ENCODE measurements around the gene TMEM120B.

TMEM120B gene

DNA sequence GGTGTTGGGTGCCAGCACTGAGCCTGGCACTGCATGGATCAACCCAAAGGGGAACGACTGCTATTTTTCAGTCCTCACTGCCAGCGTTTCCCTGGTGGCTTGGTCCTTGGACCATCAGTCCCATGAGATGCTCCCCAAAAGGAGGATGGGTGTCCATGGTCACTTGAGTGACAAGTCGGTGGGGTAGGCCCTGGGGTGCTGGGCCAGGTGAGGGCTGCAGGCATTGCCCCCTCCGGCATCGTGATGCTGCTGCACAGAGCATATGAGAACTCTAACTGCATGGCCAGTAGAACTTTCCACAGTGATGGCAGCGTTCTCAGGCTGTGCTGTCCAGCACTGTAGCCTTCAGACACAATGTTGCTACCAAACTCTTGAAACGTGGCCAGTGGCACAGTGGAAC lies 107.5 kb downstream of the TMEM120B start:
- DNase-seq, result no peak

DNA sequence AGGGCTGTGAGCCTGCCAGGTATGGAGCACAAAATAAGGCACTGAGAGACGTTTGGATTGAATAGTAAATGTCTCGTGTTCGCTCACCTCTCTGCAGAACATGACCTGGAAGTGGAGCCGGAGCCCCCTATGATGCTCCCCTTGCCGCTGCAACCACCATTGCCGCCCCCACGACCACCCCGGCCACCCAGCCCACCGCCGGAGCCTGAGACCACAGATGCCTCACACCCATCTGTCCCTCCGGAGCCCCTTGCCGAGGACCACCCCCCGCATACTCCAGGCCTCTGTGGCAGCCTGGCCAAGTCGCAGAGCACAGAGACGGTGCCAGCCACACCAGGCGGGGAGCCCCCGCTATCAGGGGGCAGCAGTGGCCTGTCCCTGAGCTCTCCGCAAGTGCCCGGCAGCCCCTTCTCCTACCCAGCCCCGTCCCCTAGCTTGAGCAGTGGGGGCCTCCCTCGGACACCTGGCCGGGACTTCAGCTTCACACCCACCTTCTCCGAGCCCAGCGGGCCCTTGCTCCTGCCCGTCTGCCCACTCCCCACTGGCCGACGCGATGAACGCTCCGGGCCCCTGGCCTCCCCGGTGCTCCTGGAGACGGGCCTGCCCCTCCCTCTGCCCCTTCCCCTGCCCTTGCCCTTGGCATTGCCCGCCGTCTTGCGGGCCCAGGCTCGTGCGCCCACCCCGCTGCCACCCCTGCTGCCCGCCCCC lies 110.0 kb downstream of the TMEM120B start:
- no peak for DNase-seq

DNA sequence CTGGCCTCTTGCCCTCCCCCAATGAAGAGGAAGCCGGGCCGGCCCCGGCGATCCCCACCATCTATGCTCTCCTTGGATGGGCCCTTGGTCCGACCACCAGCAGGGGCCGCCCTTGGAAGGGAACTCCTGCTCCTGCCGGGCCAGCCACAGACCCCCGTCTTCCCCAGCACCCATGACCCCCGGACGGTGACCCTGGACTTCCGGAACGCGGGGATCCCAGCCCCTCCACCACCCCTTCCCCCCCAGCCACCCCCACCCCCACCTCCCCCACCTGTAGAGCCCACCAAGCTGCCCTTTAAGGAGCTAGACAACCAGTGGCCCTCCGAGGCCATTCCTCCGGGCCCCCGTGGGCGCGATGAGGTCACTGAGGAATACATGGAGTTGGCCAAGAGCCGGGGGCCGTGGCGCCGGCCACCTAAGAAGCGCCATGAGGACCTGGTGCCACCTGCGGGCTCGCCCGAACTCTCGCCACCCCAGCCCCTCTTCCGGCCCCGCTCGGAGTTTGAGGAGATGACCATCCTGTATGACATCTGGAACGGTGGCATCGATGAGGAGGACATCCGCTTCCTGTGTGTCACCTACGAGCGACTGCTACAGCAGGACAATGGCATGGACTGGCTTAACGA lies 110.7 kb downstream of the TMEM120B start:
- no peak for DNase-seq

DNA sequence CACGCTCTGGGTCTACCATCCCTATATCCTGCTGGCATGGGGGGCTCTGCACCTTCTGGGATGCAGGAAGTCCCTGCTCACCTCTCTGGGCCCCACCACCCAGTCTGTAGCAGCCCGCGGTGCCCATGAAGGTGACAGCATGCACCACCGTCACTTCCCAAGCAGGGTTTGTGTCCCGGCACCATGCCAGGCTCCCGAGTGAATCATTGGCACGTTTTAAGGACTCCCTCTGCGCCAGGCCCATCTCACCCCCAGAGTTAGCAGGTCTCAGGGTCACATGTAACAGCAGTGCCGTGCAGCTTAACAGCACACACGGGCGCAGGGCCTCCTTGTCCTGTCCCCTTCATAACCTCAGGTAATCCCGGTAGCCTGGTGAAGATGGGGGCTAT lies 111.2 kb downstream of the TMEM120B start:
- no peak for DNase-seq

DNA sequence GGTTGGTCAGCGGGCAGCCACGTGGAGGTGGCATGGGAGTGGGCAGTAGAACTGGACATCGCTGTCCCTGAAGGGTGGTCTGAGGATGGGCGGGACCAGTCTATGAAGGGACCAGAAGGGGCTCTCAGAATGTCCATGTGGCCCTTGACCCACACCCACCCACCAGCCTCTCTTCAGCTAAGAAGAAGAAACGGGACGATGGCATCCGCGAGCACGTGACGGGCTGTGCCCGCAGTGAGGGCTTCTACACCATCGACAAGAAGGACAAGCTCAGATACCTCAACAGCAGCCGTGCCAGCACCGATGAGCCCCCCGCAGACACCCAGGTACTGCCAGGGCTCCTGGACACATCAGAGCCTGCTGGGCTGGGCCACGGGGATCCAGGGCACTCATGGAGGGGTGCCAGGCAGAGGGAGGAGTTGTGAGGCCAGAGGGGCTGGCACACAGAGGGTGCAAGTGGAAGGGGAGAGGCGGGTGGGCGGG lies 112.5 kb downstream of the TMEM120B start:
- no peak for DNase-seq

DNA sequence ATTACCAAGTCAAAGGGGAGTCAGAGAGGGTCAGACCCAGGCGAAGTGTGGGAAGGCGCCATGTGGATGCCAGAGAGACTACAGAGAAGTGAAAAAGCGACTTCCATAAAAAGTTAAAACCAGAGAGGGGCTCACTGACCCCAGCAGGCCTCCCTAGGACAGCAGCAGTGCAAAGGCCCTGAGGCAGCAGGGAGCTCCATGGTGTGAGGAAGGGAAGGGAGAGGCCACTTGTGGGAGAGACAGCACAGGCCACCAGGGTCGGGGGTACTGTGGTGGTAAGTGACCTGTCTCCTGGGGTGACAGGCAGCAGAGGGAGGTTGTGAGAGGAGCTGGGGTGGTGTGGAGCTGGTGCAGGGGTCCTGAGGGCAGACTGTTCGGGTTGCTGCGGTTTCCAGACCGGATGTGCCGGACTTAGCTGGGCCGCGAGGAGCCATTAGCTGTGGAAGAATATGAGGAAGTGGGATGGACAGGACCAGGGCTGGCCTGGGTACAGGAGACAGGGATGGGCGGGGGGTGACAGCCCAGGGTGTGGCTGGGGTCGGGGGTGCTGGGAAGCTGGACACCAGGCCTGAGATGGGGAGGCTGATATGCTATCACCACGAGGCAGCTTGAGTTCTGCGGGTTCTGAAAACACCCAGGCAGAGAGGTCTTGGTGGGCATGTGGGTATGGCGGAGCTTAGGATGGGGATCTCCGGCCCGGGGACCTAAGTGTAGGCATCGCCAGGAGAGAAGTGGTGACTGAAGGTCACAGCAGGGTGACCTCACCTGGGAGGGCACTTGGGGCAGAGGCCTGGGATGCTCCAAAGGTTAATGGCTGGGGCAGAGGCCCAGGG lies 114.0 kb downstream of the TMEM120B start:
- DNase-seq, result no peak

DNA sequence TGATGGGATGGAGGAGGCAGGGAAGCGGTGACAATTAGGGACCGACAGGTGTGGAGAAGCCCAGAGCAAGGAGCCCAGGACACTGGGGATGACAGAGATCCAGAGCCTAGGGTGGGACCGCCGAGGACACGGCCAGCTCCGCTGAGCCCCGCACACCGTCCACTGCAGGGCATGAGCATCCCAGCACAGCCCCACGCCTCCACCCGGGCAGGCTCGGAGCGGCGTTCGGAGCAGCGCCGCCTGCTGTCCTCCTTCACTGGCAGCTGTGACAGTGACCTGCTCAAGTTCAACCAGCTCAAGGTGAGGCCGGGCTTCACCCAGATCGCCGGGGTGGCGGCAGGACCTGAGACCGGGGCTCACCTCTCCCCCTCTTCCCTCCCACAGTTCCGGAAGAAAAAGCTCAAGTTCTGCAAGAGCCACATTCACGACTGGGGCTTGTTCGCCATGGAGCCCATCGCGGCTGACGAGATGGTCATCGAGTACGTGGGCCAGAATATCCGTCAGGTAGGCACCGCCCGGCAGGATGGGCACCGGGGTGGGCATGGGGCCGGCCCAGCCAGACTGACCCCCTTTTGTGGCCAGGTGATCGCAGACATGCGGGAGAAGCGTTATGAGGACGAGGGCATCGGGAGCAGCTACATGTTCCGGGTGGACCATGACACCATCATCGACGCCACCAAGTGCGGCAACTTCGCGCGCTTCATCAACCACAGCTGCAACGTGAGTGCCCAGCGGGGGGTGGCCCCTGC lies 115.0 kb downstream of the TMEM120B start:
- DNase-seq, result no peak

DNA sequence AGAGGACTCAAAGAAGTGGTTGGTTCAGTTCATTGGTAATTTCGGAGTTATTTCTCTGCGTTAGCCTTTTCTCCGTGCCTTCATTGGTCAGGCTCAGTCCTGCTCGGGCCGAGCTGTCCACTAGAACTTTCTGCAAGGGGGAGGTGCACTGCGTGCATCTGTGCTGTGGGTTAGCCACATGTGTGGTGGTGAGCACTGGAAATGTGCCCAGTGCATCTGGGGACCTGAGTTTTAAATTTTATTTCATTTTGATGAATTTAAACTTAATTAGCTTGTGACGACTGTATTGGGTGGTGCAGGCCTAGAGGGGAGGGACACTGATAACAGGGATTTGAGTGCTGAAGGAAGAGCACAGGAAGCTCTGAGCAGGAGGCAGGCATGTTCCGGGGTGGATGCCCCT lies 115.8 kb downstream of the TMEM120B start:
- DNase-seq, result no peak

DNA sequence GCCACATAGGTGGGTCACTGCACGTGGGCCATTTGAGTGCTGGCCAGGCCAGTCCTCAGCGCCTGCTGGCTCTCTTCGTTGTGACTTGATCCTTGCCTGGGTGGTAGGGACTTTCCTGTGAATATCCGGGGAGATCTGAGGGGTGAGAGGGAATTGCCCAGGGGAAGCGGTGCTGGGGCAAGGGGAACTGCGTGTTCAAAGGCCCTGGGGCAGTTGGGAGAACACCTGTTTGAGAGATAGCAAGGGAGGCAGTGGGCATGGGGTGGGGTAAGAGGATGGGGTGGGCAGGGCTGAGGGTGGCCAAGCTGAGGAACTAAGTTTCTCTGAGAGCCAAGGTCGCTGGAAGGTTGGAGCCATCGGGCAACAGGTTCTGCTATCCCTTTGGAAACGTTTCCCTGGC lies 116.3 kb downstream of the TMEM120B start:
- DNase-seq, result no peak

DNA sequence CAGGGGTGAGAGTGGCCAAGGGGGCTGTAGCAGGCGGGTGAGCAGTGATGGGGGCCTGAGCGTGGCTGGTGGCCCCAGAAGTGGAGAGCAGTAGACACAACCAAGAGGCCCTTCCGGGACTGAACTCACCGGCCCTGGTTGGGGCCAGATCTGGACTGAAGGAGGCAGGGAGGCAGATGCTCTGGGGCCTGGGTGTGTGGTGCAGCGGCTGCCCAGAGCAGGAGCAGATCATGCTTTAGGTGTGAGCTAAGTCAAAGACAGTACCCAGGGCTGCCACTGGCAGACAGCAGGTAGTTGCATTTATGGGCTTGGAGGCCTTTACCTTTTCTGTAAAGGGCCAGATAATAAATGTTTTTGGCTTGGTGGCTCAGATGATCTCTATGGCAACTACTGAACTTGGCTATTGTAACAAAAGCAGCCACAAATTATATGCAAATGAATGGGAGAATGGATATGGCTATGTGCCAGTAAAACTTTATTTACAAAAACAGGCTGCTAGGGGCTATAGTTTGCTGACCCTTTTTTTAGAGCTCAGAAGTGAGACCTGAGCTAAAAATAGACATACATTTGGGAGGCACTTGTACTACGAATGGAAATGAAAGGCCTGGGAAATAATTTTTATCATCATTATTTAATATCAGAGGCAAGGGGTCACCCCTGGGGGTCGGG lies 116.8 kb downstream of the TMEM120B start:
- no peak for DNase-seq

DNA sequence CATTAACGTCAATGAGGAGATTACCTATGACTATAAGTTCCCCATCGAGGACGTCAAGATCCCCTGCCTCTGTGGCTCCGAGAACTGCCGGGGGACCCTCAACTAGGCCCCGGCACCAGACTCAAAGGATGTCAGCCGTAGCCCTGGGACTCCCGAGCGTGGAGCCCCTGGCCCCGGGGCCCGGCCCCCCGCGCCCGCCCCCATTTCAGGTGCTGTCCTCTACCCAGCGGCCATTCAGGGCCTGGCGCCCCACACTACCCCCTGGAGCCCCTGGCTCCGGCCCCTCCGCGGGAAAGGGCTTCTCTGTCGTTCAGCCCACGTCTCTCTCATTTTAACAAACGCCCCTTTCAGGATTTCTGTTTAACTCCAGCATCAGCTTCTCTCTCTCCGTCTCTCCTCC lies 117.6 kb downstream of the TMEM120B start:
- DNase-seq, result no peak

DNA sequence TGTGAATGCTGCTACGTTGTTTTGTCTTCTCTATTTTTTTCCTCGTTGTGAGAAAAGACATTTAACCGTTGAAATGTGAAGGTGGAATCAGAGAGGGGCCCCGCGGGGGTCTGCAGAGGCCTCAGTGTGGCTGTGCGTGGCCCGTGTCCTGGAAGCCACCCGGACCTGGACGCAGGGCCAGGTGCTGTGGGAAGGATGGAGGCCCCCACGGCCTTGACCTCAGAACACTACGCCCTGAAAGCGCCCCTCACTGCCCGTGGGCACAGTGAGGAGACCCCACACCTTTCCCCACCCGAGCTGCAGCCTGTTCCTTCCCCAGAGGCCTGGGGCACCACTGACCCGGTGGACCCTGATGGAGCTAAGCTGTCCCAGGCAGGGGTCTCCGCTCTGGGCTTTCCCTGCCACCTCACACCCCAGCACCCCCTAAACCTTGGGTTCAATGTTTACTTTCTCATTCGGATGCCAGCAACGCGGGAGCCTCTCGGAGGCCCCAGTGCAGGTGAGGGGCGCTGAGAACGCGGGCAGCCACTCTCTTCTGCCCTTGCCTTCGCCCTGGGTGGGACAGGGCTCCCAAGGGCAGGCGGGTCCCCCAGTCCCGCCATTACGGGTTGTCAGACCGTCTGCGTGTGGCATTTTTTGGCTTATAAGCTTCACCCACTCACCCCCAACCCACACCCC lies 118.2 kb downstream of the TMEM120B start:
- DNase-seq, result no peak
